SKM-1 treated with dmso at 0.1 percent for 144 hours (cell line): ENCODE results near the gene BLM.
"Not testable (repeated sequence)": the region's sequence is repeated elsewhere in the genome, so short reads cannot be mapped to it uniquely, and the experiment has no call there.

ENCODE experiments used
- DNase-seq: peaks from one replicate; lab custom pipeline; 2025; ENCODE audit not compliant: unreplicated experiment; lab: John Stamatoyannopoulos, UW

Gene BLM

DNA sequence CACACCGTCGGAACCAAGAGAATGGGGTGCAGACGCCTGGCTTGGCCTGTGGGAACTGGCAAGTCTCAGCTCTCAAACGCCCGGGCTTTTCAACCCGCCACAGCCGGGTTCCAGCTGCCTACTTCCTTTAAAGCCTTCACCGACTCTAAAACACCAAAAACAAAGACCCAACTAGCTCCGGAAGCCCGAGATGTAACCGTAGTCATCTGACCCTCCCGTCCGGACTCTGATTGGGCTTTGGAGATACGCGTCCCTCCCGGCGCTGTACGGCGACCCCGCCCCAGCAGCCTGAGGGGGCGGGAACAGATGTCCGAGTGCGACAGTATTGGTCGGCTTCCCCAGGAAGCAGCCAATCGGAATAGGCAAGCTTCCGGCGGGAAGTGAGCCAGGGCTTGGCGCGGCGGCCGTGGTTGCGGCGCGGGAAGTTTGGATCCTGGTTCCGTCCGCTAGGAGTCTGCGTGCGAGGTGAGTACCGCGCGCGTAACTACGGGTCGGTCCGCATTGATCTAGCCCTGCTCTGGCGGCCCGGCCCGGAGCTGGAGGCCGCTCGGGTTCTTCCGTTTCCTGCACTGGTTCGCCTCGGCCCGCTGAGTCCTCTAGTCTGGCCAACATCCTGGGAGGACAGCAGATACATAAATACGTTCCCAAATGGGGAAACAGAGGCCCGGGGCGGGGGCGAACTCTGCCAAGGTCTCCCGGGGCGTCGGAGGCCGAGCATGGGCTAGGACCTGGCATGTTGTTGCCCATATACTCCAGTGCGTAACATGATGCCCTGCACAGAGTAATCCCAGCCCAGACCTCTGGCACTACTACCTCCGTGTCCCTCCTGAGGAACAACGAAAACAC, at the start of gene BLM:
BLM (plus strand) TSS at position 371 of the 846 bp plus-strand sequence. CDS start 30,047 bp downstream, outside the sequence.
- peak; percentile 97 for DNase-seq

DNA sequence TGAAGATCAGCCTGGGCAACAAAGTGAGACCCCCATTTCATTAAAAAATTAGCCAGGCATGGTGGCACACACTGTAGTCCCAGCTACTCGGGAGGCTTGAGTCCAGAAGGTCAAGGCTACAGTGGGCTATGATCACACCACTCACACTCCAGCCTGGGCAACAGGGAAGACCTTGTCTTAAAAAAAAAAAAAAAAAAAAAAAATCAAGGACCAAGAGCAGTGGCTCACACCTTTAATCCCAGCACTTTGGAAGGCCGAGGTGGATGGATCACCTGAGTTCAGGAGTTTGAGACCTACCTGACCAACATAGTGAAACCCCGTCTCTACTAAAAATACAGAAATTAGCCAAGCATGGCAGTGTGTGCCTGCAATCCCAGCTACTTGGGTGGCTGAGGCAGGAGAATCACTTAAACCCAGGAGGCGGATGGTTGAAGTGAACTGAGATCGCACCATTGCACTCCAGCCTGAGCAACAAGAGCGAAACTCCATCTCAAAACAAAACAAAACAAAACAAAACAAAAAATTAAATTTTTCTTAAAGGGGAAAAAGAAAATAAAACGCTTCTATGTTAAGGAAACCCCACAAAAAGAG, 49.3 kb upstream of the BLM start:
- not testable (repeated sequence) for DNase-seq

DNA sequence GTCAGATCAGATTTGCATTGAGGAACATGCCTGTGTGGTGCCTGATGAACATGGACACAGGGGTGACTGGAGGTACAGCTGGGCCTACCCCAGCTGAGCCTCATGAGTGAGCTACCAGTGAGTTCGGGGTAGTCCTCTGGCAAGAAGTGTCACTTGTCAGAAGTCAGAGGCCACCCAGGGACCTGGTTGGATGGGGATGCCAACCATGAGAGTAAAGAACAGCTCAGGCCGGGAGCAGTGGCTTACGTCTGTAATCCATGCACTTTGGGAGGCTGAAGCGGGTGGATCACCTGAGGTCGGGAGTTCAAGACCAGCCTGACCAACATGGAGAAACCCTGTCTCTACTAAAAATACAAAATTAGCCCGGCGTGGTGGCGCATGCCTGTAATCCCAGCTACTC, 46.5 kb upstream of the BLM start:
- DNase-seq, result not testable (repeated sequence)

DNA sequence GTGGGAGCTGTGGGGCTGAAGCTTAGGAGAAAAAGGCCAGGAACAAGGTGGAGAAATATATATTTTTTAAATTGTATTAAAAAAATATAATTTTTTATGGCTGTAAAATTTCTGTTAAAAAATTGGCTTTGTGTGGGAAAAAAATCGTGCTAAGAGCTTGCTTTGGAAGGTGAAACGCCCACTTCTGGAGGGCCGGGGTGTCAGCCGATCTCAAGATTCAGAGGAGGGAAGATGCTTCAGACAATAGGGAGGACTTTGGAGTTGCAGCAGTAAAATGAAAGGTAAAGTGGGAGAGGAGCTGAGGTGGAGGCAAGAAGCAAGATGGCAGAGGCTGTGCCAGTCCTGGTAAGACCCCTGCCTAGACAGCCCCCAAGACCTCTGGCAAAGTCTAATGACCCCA, 45.9 kb upstream of the BLM start:
- no peak for DNase-seq

DNA sequence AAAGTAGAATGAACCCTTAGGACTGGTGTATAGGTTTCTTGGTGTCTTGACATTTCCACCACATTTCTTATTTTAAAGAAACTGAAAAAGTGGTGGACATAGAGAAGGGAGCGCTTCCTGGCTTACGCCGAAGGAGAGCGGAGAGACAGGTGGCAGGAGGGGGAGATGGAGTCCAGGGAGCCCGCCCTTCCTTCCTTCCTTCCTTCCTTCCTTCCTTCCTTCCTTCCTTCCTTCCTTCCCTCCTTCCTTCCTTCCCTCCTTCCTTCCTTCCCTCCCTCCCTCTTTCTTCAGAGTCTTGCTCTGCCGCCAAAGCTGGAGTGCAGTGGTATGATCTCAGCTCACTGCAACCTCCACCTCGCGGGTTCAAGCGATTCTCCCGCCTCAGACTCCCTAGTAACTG, 43.8 kb upstream of the BLM start:
- not testable (repeated sequence) for DNase-seq

DNA sequence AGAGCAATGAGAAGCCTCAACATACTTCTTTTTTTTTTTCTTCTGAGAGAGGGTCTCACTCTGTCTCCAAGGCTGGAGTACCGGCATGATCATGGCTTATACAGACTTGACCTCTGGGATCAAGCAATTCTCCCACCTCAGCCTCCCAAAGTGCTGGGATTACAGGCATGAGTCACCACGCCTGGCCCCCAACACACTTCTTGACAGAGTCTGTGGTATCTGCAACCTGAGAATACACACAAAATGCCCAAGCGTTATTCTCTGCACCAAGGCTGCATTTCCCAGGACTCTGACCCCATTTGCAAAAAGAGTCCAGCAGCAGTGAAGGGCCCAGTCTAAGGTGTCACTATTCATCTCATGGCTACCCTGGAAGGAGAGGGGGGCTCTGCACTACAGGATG, 42.7 kb upstream of the BLM start:
- no peak for DNase-seq

DNA sequence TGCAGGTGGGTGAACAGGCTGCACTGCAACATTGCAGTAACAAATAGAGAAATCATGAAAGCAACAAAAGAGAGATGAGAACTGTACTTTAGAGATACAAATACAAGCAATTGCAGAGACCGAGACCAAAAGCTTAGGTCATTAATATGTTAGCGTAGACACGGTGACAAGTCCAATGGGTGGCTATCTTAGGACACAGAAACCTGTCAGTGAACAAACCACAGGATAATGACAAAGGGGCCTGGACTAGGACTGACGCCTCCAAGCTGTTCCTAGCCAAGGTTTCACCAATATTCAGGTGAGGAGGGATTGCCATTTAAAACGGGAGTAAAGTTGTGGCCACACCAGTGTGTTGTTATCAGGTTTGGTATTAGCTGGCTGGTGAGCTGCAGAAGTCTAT, 41.7 kb upstream of the BLM start:
- DNase-seq, result no peak

DNA sequence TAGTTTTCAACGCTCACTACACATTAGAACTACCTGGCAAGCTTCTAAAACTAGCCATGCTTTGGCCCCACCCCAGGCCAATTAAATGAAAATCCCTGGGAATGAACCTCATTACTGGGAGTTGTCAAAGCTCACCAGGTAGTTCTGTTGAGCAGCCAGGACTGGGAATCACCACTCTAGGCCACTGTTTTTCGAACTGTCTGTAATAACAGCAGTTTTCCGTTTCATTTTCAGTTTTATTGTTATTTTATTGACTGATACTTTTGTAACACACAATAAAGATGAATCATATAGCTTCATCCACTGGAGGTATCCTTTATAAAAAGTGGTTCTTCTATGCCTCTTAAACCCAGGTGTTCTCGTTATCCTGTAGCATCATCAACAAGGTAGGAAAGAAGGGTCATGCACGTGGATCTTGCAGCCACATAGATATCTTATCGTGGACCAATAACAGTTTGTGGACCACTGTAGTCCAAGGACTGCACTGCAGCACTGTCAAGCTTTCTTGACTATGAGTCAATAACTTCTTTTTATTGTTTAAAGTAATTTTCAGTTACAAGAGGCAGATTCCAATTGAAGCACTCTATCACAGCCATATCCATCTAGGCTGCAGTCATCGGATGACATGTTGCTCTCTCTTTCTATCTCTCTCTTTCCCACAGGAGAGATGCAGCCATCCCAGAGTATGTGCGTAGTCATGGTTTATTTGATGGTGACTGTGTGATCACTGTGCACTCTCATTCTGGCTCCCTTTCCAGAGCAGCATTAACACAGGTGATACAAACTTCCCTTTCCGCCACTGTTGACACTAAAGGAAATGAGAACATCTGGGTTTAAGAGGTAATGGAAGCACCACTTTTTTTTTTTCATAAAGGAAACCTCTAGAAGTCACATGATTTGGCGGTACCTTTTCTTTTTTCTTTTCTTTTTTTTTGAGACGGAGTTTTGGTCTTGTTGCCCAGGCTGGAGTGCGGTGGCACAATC, 39.0 kb upstream of the BLM start:
- no peak for DNase-seq

DNA sequence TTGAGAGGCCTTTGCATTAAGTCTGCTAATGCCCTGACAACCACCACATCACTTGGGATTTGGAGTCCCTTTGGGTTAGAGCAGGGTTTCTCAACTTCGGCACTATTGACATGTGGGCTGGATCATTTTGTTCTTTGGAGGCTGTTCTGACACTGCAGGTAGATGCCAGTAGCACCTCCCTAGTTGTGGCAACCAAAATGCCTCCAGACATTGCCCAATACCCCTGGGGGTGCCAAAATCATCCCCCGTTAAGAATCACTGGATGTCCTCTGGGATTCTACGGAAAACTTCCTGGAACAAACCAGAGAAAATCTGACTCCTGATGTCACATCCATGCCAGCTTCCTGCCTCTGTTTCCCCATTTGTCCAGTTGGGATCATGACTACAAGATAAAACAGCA, 37.2 kb upstream of the BLM start:
- no peak for DNase-seq

DNA sequence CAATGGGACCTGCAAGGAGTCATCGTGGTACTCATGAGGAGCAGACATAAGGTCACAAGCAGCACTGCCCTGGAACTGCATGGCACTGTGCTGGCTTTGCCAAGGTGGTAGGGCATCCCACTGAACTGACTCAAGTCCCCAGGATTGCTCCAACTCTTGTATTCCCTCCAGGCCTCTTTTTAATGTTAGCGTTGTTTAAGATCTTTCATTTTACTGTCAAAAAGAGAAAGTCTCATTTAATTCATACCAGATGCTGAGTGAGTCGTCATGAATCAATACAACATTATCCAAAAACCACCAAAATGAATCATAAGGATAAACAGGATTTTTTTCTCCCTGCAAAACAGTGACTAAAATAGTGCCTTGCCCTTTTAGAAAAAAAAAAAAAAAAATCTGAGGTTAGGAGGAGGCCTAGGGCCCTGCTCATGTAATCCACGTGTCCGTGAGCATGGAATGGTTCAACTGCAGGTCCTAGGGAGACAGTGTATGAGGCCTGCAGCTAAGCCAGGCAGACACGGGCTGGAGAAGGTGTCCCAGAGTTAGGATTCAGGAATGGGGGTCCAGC, 36.7 kb upstream of the BLM start:
- no peak for DNase-seq

DNA sequence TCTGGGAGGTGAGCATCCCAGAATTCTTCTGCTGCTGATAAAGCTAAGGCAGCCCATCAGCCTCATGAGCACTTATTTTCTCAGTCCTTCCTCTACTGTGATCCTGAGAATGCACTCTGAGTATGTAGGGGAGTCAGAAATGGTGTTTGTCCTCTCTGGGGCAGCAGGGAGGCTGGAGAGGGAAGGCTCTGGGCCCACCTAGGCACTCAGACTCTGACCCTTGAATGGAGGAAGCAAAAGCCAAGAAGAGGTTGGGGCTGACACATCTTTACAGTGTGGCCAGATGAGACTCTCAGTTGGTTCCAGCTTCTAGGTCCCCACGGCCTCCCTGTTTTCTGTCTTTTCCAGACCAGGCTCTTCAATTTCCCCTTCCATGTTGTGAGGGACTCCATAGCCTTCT, 36.1 kb upstream of the BLM start:
- no peak for DNase-seq

DNA sequence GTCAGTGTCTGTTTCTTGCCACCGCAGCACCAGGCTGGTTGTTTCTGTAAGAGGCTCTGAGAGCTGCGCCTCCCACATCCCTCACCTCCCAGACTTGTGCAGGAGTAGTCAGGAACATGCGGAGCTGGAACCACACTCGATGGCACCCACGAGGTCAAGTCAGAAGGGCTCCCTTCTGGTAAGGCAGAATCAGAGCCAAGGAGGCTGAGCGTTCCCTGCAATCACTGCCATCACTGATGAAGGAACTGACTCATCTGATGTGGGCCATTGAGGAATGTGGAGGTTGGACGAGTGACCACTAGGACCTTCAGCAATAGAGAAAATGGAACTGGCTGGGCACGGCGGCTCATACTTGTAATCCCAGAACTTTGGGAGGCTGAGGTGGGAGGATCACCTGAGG, 35.7 kb upstream of the BLM start:
- DNase-seq, result no peak

DNA sequence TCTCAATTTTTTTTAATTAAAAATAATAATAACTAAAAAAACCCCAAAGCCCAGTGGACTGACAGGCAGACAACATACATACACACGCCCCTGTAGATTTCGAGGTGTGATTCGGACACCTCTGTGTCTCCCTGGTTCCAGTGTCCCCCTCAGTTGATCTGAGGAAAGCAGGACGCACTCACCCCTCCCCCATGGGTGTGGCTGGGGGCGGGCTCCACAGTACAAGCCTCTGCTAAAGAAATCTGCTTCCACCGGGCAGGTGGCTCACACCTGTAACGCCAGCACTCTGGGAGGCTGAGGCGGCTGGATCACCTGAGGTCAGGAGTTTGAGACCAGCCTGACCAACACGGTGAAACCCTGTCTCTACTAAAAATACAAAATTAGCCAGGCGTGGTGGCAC, 33.8 kb upstream of the BLM start:
- DNase-seq, result no peak

DNA sequence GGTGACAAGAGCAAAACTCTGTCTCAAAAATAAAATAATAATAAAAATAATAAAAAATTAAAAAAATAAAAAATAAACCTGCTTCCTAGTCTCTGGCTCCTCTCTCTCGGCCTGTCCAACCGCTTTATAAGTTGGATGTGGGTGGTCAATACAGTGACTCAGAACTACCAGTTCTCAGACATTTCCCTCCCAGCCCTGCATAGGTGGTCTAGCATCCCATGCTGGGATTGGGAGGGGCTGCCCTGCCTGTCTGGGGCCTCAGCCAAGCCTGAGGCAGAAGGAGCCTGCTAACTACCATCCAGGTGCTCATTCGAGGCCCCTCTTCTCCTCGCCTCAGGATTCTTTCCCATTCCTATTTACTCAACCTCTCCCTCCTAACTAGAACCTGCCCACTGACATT, 33.3 kb upstream of the BLM start:
- DNase-seq, result no peak

DNA sequence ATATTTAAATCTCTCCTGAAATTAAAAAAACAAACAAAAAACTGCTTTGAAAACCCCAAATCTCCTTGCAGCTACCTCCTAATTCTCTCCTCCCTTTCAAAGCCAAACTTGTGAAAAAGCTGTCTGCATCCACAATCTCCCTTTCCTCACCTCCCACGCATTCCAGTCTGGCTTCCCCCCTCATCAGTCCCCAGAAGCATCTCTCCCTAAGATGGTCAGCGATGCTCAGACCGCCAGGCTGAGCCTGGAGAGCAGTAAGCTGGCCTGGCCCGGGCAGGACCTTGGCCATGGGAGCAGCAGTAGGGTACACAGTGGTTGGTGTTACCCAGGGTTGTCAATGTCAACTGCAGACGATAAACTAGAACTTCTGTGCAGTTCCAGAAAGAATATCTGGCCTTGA, 32.9 kb upstream of the BLM start:
- no peak for DNase-seq

DNA sequence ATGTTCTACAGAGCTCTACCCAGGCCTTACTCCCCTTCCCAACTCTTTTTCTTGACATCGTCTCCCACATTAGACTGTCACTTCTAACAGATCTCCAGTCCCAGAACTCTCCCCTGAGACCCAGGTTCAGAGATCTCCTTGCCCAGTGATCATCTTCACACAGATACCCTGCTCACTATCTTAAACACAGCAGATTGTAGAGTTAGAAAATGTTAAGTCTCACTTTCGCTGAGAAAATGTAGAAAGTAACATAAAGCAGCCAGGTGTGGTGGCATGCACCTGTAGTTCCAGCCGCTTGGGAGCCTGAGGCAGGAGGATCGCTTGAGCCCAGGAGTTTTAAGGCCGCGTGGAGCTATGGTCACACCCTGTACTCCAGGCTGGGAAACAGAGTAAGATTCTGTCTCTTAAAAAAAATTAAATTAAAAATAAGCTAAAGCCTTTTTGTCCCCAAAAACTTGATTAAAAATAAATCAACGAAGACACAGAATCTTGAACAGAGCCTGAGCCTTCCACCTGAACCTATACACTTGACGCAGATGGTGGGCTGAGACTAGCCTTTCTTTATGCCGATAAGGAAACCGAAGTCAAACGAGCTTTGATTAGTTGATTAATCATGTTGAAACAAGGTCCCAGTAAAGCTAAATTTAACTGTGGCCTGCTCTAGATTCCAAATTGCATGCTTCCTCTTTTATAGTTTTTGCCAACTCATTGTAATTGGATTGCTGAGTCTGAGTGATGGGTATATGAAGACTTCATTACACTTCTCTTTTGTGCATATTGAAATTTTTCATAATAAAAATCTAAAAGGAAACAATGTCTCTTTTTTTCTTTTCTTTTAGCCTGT, 31.3 kb upstream of the BLM start:
- DNase-seq, result peak; percentile 57

DNA sequence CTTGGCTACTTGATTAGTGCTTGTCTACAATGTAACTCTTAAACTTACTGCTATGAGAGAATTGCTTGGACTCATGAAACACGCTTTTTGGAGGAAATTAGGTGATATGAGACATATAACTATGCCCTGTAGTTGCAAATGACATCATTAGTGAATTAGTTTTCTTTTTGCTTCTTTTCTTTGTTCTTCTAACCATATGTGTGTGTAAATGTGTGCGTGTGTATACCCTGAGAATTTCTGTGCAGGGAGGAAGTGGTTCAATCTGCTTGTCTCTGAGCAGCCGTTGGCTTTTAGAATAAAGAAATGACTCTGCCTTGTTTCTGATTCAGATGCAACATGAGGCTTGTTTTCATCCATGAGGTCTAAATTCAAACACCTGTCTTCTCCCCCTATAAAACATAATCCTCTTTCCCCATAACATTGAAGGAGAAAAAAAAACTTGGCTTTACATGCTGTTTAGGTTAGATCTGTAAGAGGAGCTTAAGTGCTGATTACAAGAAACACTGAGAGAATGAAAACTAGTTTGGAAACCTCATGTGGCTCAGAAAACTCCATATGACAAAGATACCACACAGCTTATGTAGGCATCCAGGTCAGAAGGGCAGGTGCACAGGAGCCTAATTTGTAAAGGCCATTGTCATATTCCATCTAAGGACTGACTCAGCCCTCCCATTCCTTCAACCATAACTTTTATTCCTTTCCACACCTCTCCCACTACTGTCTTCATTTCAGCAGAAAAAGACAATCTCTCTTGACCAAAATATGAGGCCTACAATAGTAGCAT, 30.5 kb upstream of the BLM start:
- DNase-seq, result peak; percentile 15

DNA sequence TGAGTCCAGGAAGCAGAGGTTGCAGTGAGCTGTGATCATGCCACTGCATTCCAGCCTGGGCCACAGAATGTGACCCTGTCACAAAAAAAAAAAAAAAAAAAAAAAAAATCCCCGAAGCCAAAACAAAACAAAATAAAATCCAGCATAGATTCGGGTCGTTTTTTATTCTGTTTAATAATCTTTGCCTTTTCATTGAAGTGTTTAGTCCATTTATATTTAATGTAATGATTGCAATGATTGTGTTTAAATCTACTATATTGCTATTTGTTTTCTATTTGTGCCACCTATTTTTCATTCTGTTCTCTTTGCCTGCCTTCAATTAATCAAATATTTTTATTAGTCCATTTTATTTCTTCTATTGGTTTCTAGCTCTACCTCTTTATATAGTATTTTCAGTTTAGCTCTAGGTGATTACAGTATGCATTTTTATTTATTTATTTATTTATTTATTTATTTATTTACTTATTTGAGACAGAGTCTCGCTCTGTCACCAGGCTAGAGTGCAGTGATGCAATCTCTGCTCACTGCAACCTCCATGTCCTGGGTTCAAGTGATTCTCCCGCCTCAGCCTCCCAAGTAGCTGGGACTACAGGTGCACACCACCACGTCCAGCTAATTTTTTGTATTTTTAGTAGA, 27.7 kb upstream of the BLM start:
- not testable (repeated sequence) for DNase-seq

DNA sequence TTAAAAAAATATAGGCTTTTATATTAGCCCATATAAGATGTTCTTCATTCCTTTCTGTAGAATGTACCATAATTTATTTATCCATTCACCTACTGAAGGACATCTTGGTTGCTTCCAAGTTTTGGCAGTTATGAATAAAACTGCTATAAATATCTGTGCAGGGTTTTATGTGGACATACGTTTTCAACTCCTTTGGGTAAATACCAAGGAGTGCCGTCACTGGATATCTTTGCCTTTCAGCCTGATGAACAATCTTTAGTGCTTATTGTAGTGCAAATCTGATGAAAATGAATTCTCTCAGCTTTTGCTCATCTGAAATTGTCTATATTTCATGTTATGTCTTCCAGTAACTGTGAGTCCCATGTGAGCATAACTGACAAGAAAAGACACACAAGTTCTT, 26.6 kb upstream of the BLM start:
- DNase-seq, result no peak
